Sigmoid colon (tissue), 4 donors: ENCODE results near the gene PUM1.

Source experiments
- POLR2A ChIP-seq, 2 donors: fragments of 450-650 bp; IDR thresholded peaks; one replicate each; pipeline ENCODE4 v1.6.1; 2016; ENCODE audit warnings: antibody characterized with exemption in 2 of 2, mild to moderate bottlenecking in 2 of 2, moderate library complexity in 2 of 2
- POLR2AphosphoS5 ChIP-seq, 4 donors: sonication (generic); formaldehyde crosslinking; IDR thresholded peaks; one replicate each; pipeline ENCODE4 v1.6.1; 2017; ENCODE audit warnings: antibody characterized with exemption in 4 of 4
- TF ChIP-seq, protein P1 (sequence below), 4 experiments: fragments of 450-650 bp in 3 of 4; fragments of 200-600 bp in 1 of 4; IDR thresholded peaks; one replicate each; pipeline ENCODE4 v1.5.1; 2016 to 2019; ENCODE audit warnings: antibody characterized with exemption in 4 of 4, mild to moderate bottlenecking in 3 of 4, moderate library complexity in 2 of 4

DNA sequence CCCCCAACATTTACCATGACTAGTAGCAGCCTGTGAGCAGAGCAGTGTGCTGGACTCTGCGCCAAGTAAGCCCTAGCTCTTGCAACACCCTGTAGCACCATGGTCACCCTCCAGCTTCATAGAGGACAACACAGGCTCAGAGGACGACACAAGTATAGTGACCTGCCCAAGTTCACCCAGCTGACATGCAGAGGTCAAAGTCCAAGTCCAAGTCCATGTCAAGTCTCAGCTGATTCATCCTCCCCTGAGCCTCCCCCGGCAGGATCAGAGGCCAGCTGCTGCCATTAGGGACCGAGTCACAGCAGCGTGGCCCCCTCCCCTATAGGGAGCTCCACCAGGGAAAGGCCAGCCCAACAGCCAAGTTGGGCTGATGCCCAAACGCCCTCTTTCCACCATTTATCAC is 172.8 kb downstream of the PUM1 start:
- TF ChIP-seq, protein P1, sequence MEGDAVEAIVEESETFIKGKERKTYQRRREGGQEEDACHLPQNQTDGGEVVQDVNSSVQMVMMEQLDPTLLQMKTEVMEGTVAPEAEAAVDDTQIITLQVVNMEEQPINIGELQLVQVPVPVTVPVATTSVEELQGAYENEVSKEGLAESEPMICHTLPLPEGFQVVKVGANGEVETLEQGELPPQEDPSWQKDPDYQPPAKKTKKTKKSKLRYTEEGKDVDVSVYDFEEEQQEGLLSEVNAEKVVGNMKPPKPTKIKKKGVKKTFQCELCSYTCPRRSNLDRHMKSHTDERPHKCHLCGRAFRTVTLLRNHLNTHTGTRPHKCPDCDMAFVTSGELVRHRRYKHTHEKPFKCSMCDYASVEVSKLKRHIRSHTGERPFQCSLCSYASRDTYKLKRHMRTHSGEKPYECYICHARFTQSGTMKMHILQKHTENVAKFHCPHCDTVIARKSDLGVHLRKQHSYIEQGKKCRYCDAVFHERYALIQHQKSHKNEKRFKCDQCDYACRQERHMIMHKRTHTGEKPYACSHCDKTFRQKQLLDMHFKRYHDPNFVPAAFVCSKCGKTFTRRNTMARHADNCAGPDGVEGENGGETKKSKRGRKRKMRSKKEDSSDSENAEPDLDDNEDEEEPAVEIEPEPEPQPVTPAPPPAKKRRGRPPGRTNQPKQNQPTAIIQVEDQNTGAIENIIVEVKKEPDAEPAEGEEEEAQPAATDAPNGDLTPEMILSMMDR (IDR thresholded peaks at IDR 0.05), result no peak
- TF ChIP-seq POLR2A (IDR thresholded peaks at IDR 0.05) (no peak), POLR2AphosphoS5 (IDR thresholded peaks at IDR 0.05) (no peak)
